Measurements from ENCODE around the gene MAPK4.

MAPK4 gene

GRCh38 chr18:50722311-50722710 lies 162.4 kb downstream of the MAPK4 start:
- DNase-seq = no peak

- DNase-seq = no peak
These were observed 164.9 kb downstream of the MAPK4 start for GRCh38 chr18:50724751-50725151.

- DNase-seq = no peak
These were observed 167.2 kb downstream of the MAPK4 start for GRCh38 chr18:50726960-50727589.

- DNase-seq = no peak
These were observed 168.0 kb downstream of the MAPK4 start for GRCh38 chr18:50727721-50728471.

- no peak for DNase-seq
These were observed 169.5 kb downstream of the MAPK4 start for GRCh38 chr18:50729376-50729775.

- DNase-seq = no peak
These were observed 170.1 kb downstream of the MAPK4 start for GRCh38 chr18:50729986-50730385.

- DNase-seq = no peak
These were observed 174.5 kb downstream of the MAPK4 start for GRCh38 chr18:50734342-50734741.

GRCh38 chr18:50734886-50735285 lies 175.0 kb downstream of the MAPK4 start:
- no peak for DNase-seq

- DNase-seq = no peak
These were observed 177.2 kb downstream of the MAPK4 start for GRCh38 chr18:50737127-50737526.

GRCh38 chr18:50738098-50738757 lies 178.3 kb downstream of the MAPK4 start:
- no peak for DNase-seq

GRCh38 chr18:50742952-50743351 lies 183.1 kb downstream of the MAPK4 start:
- DNase-seq = no peak

- DNase-seq = no peak
These were observed 184.4 kb downstream of the MAPK4 start for GRCh38 chr18:50744253-50744652.

GRCh38 chr18:50745945-50746344 lies 186.1 kb downstream of the MAPK4 start:
- no peak for DNase-seq

GRCh38 chr18:50747849-50748242 lies 188.0 kb downstream of the MAPK4 start:
- no peak for DNase-seq

- no peak for DNase-seq
These were observed 188.6 kb downstream of the MAPK4 start for GRCh38 chr18:50748243-50749229.

- no peak for DNase-seq
These were observed 189.5 kb downstream of the MAPK4 start for GRCh38 chr18:50749421-50749820.

GRCh38 chr18:50749945-50750344 lies 190.1 kb downstream of the MAPK4 start:
- DNase-seq = no peak

GRCh38 chr18:50750546-50750945 lies 190.7 kb downstream of the MAPK4 start:
- DNase-seq = no peak

- no peak for DNase-seq
These were observed 191.6 kb downstream of the MAPK4 start for GRCh38 chr18:50751490-50751889.

- DNase-seq = no peak
These were observed 192.1 kb downstream of the MAPK4 start for GRCh38 chr18:50751947-50752346.

- no peak for DNase-seq
These were observed 193.4 kb downstream of the MAPK4 start for GRCh38 chr18:50753311-50753710.

GRCh38 chr18:50754297-50754696 lies 194.4 kb downstream of the MAPK4 start:
- no peak for DNase-seq

GRCh38 chr18:50757358-50757757 lies 197.5 kb downstream of the MAPK4 start:
- no peak for DNase-seq

All from fibroblast of skin of abdomen (primary cell).